Activated CD8-positive, alpha-beta memory T cell treated with anti-CD3 and anti-CD28 coated beads, Interleukin-2, amount 10 ng/mL, durations not matched to agents 7 days and 5 days (primary cell): ENCODE measurements around the gene NID2. TPM values are rescaled to one million over a fixed set of nuclear protein-coding genes. Genes with fewer than 3 reads are reported as not detected.
A peak's percentile ranks its signal among the peaks of the same experiment; 100 is the strongest.

ENCODE experiments used
- ATAC-seq: fragments of 150-1000 bp; cut with Tn5 transposase; one replicate; pipeline ENCODE4 v1.10.0; 2021; ENCODE audit warnings: moderate library complexity
- CTCF ChIA-PET: fragments of 350-600 bp; sonication (Branson Sonifier 250); formaldehyde crosslinking; loops from one replicate; lab custom pipeline; 2021; ENCODE audit warnings: antibody characterized with exemption; lab: Charles Lee
- DNase-seq: peaks from one replicate; pipeline ENCODE4 v3.0.0-alpha.2; 2020
- H3K27ac Mint-ChIP-seq: one replicate; pipeline ENCODE4 v1.8.0; 2021; ENCODE audit warnings: mild to moderate bottlenecking, mixed read lengths
- H3K27me3 Mint-ChIP-seq: one replicate; pipeline ENCODE4 v1.8.0; 2021; ENCODE audit warnings: mixed read lengths
- H3K36me3 Mint-ChIP-seq: one replicate; pipeline ENCODE4 v1.8.0; 2021; ENCODE audit warnings: mild to moderate bottlenecking, mixed read lengths
- H3K4me1 Mint-ChIP-seq: one replicate; pipeline ENCODE4 v1.8.0; 2021; ENCODE audit warnings: mixed read lengths
- H3K4me3 Mint-ChIP-seq: one replicate; pipeline ENCODE4 v1.8.0; 2021; ENCODE audit warnings: mild to moderate bottlenecking, moderate library complexity, mixed read lengths
- H3K9me3 Mint-ChIP-seq: one replicate; pipeline ENCODE4 v1.8.0; 2022; ENCODE audit warnings: low read depth, mixed read lengths
- total RNA-seq, 2 experiments: library from RNA; stranded (reverse); gene quantifications; one replicate each; pipeline ENCODE4 v1.2.3, GENCODE V29; 2021

NID2 gene
- total RNA-seq, 2 experiments from 2014 or later, result 0.18 to 0.21 TPM

GRCh38 chr14:52042371-52043289 is 26.2 kb downstream of the NID2 start:
- no peaks in the 10 kb centered on the region for H3K36me3 Mint-ChIP-seq
- CTCF ChIA-PET, result interaction anchor here (0.7 to 1.9 kb wide), 5 partner anchors 21 to 848 kb away, joined by 3 to 4 read pairs (median 3); no protein-coding TSS in a partner anchor
- ATAC-seq (no peak), DNase-seq (no peak)
- no peaks in the 10 kb centered on the region for H3K4me1 Mint-ChIP-seq
- H3K9me3 Mint-ChIP-seq, result no peaks in the 10 kb centered on the region
- no peak overlapping the region for H3K27ac Mint-ChIP-seq
- H3K4me3 Mint-ChIP-seq, result no peak overlapping the region
- peaks cover 9% of the 10 kb centered on the region for H3K27me3 Mint-ChIP-seq

DNA sequence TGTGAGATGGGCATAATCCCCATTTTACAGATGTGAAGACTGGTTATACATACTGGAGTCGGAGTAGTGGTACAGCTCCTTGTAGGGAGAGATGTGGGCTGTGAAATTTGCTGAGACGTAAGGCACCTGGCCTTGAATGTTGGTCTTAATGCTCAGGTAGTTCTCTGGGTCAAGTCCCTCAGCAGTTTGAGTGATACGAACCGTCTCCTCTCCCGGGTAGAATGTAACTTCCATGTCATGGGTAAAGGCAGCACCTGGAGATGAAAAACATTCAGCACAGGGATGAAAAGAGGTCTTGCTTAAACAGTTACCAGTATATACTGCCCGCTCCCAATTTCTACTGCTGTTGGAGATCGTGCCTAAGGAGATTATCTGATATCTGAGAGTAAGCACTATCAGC is 28.3 kb downstream of the NID2 start:
- H3K27ac Mint-ChIP-seq, result no peak overlapping the region

GRCh38 chr14:52039124-52039815 is 29.6 kb downstream of the NID2 start:
- no peaks in the 10 kb centered on the region for H3K4me1 Mint-ChIP-seq
- CTCF ChIA-PET, result interaction anchor here (1.3 kb wide), 1 partner anchor 93 kb away, joined by 3 read pairs; no protein-coding TSS in a partner anchor

More for the DNA sequence above, 28.3 kb downstream of the NID2 start:
- Mint-ChIP-seq H3K27me3 (peaks cover 9% of the 10 kb centered on the region), H3K36me3 (no peaks in the 10 kb centered on the region), H3K4me3 (no peak overlapping the region), H3K4me1 (no peaks in the 10 kb centered on the region), H3K9me3 (peaks cover 5% of the 10 kb centered on the region)
- no peak for ATAC-seq
- CTCF ChIA-PET, result no interaction called here
- DNase-seq, result no peak

DNA sequence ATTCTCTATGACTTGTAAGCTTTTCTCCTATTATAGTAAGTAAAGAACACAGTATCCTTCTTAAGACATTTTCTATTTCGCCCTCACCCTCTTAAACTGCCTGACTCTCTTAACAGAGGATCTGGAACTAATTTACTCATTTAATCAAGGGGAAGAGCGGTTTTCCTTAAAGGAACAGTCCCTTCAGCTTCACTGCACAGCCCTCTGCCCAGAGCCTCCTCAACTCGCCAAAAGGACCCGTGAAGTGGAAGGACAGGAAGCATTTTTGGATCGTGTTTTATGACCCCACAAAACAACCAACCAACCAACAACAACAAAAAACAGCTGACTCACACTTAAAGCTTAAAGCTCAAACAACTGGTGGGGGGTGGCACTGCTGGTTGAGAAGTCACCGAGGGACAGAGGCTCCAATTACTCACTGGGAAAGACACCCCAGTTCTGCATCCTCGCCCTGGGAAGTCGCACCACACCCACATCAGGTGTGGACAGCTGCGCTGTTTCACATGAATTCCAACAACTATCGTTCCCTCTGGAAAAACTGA is 35.7 kb downstream of the NID2 start:
- no peak for DNase-seq
- H3K27me3 Mint-ChIP-seq, result peaks cover 1% of the 10 kb centered on the region
- CTCF ChIA-PET, result no interaction called here
- no peaks in the 10 kb centered on the region for H3K36me3 Mint-ChIP-seq
- no peak for ATAC-seq
- H3K27ac Mint-ChIP-seq, result no peak overlapping the region
- H3K4me3 Mint-ChIP-seq, result no peak overlapping the region
- no peaks in the 10 kb centered on the region for H3K4me1 Mint-ChIP-seq
- H3K9me3 Mint-ChIP-seq, result peaks cover 5% of the 10 kb centered on the region

More at GRCh38 chr14:52039124-52039815, 29.6 kb downstream of the NID2 start:
- Mint-ChIP-seq H3K27ac (no peak overlapping the region), H3K27me3 (peaks cover 9% of the 10 kb centered on the region), H3K9me3 (peaks cover 5% of the 10 kb centered on the region), H3K36me3 (no peaks in the 10 kb centered on the region), H3K4me3 (no peak overlapping the region)
- DNase-seq (no peak), ATAC-seq (no peak)

- CTCF ChIA-PET, result no interaction called here
- no peak overlapping the region for H3K4me3 Mint-ChIP-seq
- ATAC-seq (no peak), DNase-seq (no peak)
- H3K9me3 Mint-ChIP-seq, result peaks cover 4% of the 10 kb centered on the region
- no peaks in the 10 kb centered on the region for H3K36me3 Mint-ChIP-seq
- no peak overlapping the region for H3K27ac Mint-ChIP-seq
- no peaks in the 10 kb centered on the region for H3K4me1 Mint-ChIP-seq
- no peaks in the 10 kb centered on the region for H3K27me3 Mint-ChIP-seq
These were observed 36.6 kb downstream of the NID2 start for GRCh38 chr14:52032204-52032801.

DNA sequence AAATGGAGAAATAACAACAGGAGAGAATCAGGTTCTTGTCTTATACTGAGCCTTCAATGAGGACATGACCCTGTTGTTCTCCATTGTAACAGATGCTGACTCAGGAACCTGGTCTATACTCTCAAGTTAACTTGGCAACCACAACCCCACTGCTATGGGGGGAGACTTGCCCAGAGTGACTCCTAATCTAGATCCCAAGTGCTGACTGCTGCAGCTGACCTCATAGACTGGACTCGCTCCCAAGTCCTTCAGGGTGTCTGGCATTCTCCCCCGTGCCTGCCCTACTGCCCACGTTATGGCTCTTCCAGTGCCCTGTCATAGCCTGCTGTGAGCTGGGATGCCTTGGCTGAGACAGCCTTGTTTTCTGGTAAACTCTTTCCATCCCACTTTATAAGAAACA is 37.1 kb downstream of the NID2 start:
- Mint-ChIP-seq H3K27ac (no peak overlapping the region), H3K9me3 (peaks cover 3% of the 10 kb centered on the region), H3K36me3 (no peaks in the 10 kb centered on the region), H3K27me3 (no peaks in the 10 kb centered on the region), H3K4me3 (no peak overlapping the region), H3K4me1 (no peaks in the 10 kb centered on the region)
- CTCF ChIA-PET, result no interaction called here
- no peak for ATAC-seq
- no peak for DNase-seq

DNA sequence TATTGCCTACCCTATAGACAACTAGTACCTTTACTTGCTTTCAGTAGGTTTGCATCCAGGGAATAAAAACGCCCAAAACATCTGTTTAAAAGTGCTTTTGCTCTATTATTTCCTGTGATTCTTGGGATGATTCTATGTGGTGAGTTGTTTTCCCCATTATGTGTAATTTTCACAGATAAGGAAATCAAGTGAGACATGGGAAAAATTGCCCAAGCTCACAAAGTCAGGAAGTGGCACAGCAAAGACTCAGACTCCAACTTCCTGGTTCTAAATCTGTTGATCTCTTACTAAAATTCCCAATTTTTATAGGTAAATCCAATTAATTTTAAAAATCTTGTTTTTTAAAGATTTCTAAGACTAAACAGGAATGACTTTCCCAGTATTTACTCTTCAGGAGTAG is 39.0 kb downstream of the NID2 start:
- DNase-seq (no peak), ATAC-seq (no peak)
- CTCF ChIA-PET, result no interaction called here
- Mint-ChIP-seq H3K27me3 (no peaks in the 10 kb centered on the region), H3K4me1 (peaks cover 6% of the 10 kb centered on the region), H3K9me3 (no peaks in the 10 kb centered on the region), H3K4me3 (no peak overlapping the region), H3K27ac (no peak overlapping the region), H3K36me3 (no peaks in the 10 kb centered on the region)

- peaks cover 2% of the 10 kb centered on the region for H3K9me3 Mint-ChIP-seq
- ATAC-seq, result no peak
- DNase-seq, result no peak
- H3K36me3 Mint-ChIP-seq, result peaks cover 6% of the 10 kb centered on the region
- CTCF ChIA-PET, result no interaction called here
- no peaks in the 10 kb centered on the region for H3K27me3 Mint-ChIP-seq
- H3K4me1 Mint-ChIP-seq, result peaks cover 21% of the 10 kb centered on the region
- H3K4me3 Mint-ChIP-seq, result no peak overlapping the region
- H3K27ac Mint-ChIP-seq, result no peak overlapping the region
These were observed 42.0 kb downstream of the NID2 start for GRCh38 chr14:52026901-52027300.

DNA sequence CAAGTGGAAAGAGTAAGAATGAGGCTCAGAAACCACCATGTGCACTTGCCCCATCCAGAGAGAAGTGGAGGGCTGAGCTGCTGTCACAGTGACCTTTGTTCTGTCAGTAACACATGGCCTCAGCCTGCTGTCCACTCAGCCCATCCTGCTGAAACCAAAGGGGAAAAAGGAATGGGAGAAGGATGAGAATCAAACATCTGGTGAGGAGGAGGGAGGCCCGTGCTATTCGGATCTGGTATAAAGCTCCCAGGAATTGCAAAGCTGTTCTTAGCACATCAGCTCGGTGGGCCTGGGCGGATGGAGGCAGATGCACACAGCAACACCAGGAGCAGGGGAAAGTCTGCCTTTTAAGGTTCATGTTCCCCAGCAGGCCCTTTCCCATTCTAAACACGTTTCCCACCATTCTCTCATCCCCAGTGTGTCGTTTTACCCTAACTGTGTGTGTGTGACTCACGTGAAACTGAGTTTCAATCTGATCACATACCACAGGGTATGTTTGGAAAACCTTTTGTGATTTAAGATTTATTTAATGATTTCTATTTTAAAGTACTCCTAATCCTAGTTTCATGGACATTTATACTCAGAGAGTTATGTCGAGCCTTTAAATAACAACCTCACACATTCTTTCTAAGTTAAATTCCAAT is 42.7 kb downstream of the NID2 start:
- H3K27ac Mint-ChIP-seq, result no peak overlapping the region
- peaks cover 29% of the 10 kb centered on the region for H3K4me1 Mint-ChIP-seq
- no peak for DNase-seq
- H3K9me3 Mint-ChIP-seq, result peaks cover 2% of the 10 kb centered on the region
- H3K27me3 Mint-ChIP-seq, result no peaks in the 10 kb centered on the region
- CTCF ChIA-PET, result no interaction called here
- H3K36me3 Mint-ChIP-seq, result peaks cover 6% of the 10 kb centered on the region
- ATAC-seq, result no peak
- H3K4me3 Mint-ChIP-seq, result no peak overlapping the region

GRCh38 chr14:52025310-52025709 is 43.5 kb downstream of the NID2 start:
- Mint-ChIP-seq H3K4me1 (peaks cover 34% of the 10 kb centered on the region), H3K9me3 (peaks cover 2% of the 10 kb centered on the region), H3K36me3 (peaks cover 6% of the 10 kb centered on the region), H3K4me3 (no peak overlapping the region), H3K27ac (no peak overlapping the region), H3K27me3 (no peaks in the 10 kb centered on the region)
- DNase-seq (no peak), ATAC-seq (no peak)
- CTCF ChIA-PET, result no interaction called here

- H3K4me1 Mint-ChIP-seq, result peaks cover 36% of the 10 kb centered on the region
- no peaks in the 10 kb centered on the region for H3K27me3 Mint-ChIP-seq
- CTCF ChIA-PET, result interaction anchor here (1.6 kb wide), 1 partner anchor 22 kb away, joined by 4 read pairs; no protein-coding TSS in a partner anchor
- H3K9me3 Mint-ChIP-seq, result peaks cover 2% of the 10 kb centered on the region
- no peak overlapping the region for H3K4me3 Mint-ChIP-seq
- H3K36me3 Mint-ChIP-seq, result peaks cover 6% of the 10 kb centered on the region
- H3K27ac Mint-ChIP-seq, result no peak overlapping the region
- no peak for DNase-seq
- no peak for ATAC-seq
These were observed 45.3 kb downstream of the NID2 start for GRCh38 chr14:52023518-52023917.

DNA sequence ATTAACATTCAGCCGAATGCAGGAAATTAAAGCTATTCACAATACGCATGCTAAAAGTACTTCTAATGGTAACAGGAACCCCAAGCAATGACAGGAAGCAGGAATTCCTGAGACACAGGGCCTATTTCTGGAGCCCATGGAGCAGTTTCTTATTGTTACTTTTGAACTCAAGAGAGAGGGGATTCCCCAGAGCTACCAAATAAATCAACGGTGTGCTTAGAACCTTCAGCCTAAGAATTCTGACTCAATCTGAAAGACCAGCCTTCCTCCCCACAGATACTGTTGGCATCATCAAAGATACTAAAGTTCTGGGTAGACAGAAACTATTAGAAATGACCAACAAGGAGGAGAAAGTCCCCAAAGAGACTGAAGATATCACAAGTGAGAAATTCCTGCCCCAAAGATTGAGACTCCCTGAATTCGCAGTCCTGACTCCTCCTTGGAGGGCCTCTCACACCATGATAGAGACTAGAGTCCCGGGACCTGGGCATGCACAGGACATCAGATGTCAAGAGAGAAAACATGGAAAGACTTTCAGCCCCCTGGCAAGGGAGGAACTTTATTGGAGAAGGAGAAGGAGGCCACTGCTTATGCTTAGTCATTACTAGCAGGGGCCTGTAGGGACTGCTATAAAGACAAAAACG is 46.8 kb downstream of the NID2 start:
- ATAC-seq (peak; percentile 71), DNase-seq (no peak)
- H3K36me3 Mint-ChIP-seq, result peaks cover 6% of the 10 kb centered on the region
- peaks cover 1% of the 10 kb centered on the region for H3K27me3 Mint-ChIP-seq
- H3K4me1 Mint-ChIP-seq, result peaks cover 36% of the 10 kb centered on the region
- no peak overlapping the region for H3K27ac Mint-ChIP-seq
- CTCF ChIA-PET, result interaction anchor here (0.9 to 1.6 kb wide), 2 partner anchors 21 to 24 kb away, joined by 3 to 4 read pairs; no protein-coding TSS in a partner anchor
- peaks cover 2% of the 10 kb centered on the region for H3K9me3 Mint-ChIP-seq
- H3K4me3 Mint-ChIP-seq, result no peak overlapping the region
